ENCODE measurements around the gene THAP7.

GRCh38 chr22:20995329-20996030 lies 6.4 kb downstream of the THAP7 start:
- TF ChIP-seq RAD21 (IDR thresholded peaks at IDR 0.05; ENCODE audit: low read length), result no peak
- no peak for TF ChIP-seq RFX5 (IDR thresholded peaks at IDR 0.05; ENCODE audit: low read depth, low read length)
- TF ChIP-seq NFE2L2 (IDR thresholded peaks at IDR 0.05; ENCODE audit: low read depth, low read length), result no peak
- TF ChIP-seq, protein P1, sequence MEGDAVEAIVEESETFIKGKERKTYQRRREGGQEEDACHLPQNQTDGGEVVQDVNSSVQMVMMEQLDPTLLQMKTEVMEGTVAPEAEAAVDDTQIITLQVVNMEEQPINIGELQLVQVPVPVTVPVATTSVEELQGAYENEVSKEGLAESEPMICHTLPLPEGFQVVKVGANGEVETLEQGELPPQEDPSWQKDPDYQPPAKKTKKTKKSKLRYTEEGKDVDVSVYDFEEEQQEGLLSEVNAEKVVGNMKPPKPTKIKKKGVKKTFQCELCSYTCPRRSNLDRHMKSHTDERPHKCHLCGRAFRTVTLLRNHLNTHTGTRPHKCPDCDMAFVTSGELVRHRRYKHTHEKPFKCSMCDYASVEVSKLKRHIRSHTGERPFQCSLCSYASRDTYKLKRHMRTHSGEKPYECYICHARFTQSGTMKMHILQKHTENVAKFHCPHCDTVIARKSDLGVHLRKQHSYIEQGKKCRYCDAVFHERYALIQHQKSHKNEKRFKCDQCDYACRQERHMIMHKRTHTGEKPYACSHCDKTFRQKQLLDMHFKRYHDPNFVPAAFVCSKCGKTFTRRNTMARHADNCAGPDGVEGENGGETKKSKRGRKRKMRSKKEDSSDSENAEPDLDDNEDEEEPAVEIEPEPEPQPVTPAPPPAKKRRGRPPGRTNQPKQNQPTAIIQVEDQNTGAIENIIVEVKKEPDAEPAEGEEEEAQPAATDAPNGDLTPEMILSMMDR (conservative IDR thresholded peaks at IDR 0.05; ENCODE audit: low read depth, low read length), result no peak
- TF ChIP-seq CHD1 (IDR thresholded peaks at IDR 0.05; ENCODE audit: low read depth, low read length), result no peak
- TF ChIP-seq RCOR1 (IDR thresholded peaks at IDR 0.05; ENCODE audit: insufficient replicate concordance, low read length), result no peak
